Progenitor cell of endocrine pancreas (in vitro differentiated cells): ENCODE measurements around the gene GPR82. TPM values are rescaled to one million over a fixed set of nuclear protein-coding genes. Genes with fewer than 3 reads are reported as not detected.
A peak's percentile ranks its signal among the peaks of the same experiment; 100 is the strongest.
"Not testable (repeated sequence)": the region's sequence is repeated elsewhere in the genome, so short reads cannot be mapped to it uniquely, and the experiment has no call there.

Experiments
- DNase-seq: peaks from one replicate; pipeline ENCODE4 v3.0.0; 2021; ENCODE audit warnings: low spot score; ENCODE audit not compliant: unreplicated experiment
- H3K27ac Mint-ChIP-seq: 2 replicates; pipeline ENCODE4 v1.8.0; 2021; ENCODE audit warnings: mild to moderate bottlenecking, moderate library complexity, mixed read lengths
- H3K27me3 Mint-ChIP-seq: 2 replicates; pipeline ENCODE4 v1.8.0; 2021; ENCODE audit warnings: mixed read lengths
- H3K36me3 Mint-ChIP-seq: 2 replicates; pipeline ENCODE4 v1.8.0; 2022; ENCODE audit warnings: mixed read lengths; ENCODE audit not compliant: insufficient read depth
- H3K4me1 Mint-ChIP-seq: 2 replicates; pipeline ENCODE4 v1.8.0; 2021; ENCODE audit warnings: low read depth, mixed read lengths
- H3K4me3 Mint-ChIP-seq: 2 replicates; pipeline ENCODE4 v1.8.0; 2021; ENCODE audit warnings: low read depth, mild to moderate bottlenecking, moderate library complexity, mixed read lengths
- H3K9me3 Mint-ChIP-seq: 2 replicates; pipeline ENCODE4 v1.8.0; 2021; ENCODE audit warnings: low read depth, mixed read lengths
- total RNA-seq: library from RNA; stranded (reverse); gene quantifications from 2 replicates; pipeline ENCODE4 v1.2.1, GENCODE V29; 2021
- TF ChIP-seq, protein P1 (sequence below): fragments of 200-600 bp; sonication (generic); IDR thresholded peaks from one replicate; pipeline ENCODE4 v1.5.0; 2021; ENCODE audit warnings: antibody characterized with exemption, mild to moderate bottlenecking; ENCODE audit not compliant: unreplicated experiment

Gene GPR82
- total RNA-seq, 1 donor from 2014 or later, result not detected

DNA sequence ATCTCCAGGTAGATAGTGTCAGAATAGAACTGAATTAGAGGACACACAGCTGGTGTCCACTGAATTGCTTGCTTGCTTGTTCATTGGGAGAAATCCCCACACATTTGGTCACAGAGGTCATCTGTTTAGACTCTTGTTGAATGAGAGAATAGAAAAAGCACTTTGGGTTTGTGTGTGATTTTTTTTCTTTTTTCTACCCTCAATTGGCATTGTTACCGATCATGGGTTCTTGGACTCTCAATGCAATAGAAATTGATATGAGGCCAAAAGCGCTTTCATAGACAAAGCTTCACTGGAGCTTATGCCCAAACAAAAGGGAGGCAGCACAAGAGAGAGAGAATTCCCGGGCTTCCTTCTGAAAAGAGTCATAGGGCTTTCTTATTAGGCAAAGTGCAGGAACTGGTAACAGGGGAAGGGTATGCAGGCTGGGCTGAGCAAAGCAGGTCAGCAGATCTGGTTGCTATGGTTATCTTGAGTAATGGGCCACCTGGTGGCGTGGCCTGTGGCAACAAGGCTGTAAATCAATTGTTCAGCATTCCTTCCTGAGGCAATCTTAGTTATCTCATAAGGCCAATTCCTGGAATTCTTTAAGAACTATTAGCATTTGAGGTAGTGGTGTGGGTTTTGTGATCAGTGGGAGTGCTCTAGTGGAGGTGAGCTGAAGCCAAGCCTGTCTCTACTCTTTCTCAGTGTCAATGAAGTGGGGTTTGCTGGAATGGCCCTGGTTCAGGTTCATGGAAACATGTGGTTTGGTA lies 5.3 kb upstream of the GPR82 start:
- peak overlapping the region; percentile 96 for H3K27ac Mint-ChIP-seq
- H3K4me1 Mint-ChIP-seq, result peaks cover 14% of the 10 kb centered on the region
- peak; percentile 10 for DNase-seq
- H3K9me3 Mint-ChIP-seq, result peaks cover 43% of the 10 kb centered on the region
- H3K36me3 Mint-ChIP-seq, result peaks cover 22% of the 10 kb centered on the region
- H3K27me3 Mint-ChIP-seq, result no peaks in the 10 kb centered on the region
- H3K4me3 Mint-ChIP-seq, result peak overlapping the region; percentile 38
- TF ChIP-seq, protein P1, sequence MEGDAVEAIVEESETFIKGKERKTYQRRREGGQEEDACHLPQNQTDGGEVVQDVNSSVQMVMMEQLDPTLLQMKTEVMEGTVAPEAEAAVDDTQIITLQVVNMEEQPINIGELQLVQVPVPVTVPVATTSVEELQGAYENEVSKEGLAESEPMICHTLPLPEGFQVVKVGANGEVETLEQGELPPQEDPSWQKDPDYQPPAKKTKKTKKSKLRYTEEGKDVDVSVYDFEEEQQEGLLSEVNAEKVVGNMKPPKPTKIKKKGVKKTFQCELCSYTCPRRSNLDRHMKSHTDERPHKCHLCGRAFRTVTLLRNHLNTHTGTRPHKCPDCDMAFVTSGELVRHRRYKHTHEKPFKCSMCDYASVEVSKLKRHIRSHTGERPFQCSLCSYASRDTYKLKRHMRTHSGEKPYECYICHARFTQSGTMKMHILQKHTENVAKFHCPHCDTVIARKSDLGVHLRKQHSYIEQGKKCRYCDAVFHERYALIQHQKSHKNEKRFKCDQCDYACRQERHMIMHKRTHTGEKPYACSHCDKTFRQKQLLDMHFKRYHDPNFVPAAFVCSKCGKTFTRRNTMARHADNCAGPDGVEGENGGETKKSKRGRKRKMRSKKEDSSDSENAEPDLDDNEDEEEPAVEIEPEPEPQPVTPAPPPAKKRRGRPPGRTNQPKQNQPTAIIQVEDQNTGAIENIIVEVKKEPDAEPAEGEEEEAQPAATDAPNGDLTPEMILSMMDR, result no peak

DNA sequence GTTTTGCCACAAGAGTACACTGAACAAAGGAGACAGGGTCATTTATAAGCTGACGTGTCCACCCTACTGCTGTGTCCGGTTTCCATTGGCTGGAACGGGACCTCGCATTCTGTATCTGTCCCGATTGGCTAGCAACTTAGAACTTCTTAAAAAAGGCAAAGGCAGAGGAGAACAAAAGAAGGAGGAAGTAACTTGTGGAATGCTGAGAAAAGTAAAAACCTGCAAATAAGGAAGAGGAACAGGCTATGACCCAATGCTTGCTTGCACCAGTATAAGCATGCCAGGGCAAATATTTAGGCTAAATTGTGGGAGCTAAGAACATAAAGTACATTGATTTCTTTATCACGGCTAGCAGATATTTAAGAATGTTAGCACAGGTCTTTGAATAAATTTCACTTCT lies 4.4 kb upstream of the GPR82 start:
- H3K4me1 Mint-ChIP-seq, result peaks cover 14% of the 10 kb centered on the region
- not testable (repeated sequence) for H3K27me3 Mint-ChIP-seq, H3K4me3 Mint-ChIP-seq, DNase-seq
- H3K36me3 Mint-ChIP-seq, result peaks cover 19% of the 10 kb centered on the region
- peak overlapping the region; percentile 30 for H3K27ac Mint-ChIP-seq
- peaks cover 37% of the 10 kb centered on the region for H3K9me3 Mint-ChIP-seq

DNA sequence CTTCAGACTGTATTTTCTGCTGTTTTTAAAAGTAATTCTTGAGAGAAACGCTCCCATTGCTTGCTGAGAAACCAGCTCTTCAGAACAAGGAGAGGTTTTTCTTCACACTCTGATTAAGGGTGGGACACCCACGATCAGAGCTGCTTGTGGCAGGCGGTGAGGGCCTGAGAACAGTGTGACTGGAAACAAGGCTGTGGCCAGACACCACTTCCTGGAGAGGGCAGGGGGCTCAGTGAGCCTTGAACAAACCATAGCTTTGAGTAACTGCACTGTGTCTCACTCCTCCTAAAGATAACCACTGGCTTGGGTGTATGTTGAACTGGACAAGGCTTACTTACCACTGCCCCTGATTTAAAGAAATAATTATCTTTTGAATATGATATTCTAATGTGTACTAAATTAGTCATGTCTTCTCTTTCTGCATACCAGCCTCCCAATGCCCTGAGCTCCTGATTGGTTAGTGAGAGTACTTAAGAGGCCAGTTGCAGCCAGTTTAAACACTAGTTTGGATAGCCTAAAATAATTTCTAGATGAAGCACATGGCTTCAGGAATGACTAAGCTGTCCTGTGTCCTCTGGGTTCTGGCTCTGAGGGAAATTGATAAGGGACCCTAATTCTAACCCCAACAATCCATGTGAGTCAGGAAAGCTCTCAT lies 3.7 kb upstream of the GPR82 start:
- peaks cover 14% of the 10 kb centered on the region for H3K4me1 Mint-ChIP-seq
- DNase-seq, result no peak
- H3K36me3 Mint-ChIP-seq, result peaks cover 19% of the 10 kb centered on the region
- peaks cover 37% of the 10 kb centered on the region for H3K9me3 Mint-ChIP-seq
- H3K4me3 Mint-ChIP-seq, result no peak overlapping the region
- TF ChIP-seq, protein P1, result no peak
- H3K27me3 Mint-ChIP-seq, result no peaks in the 10 kb centered on the region
- peak overlapping the region; percentile 37 for H3K27ac Mint-ChIP-seq

DNA sequence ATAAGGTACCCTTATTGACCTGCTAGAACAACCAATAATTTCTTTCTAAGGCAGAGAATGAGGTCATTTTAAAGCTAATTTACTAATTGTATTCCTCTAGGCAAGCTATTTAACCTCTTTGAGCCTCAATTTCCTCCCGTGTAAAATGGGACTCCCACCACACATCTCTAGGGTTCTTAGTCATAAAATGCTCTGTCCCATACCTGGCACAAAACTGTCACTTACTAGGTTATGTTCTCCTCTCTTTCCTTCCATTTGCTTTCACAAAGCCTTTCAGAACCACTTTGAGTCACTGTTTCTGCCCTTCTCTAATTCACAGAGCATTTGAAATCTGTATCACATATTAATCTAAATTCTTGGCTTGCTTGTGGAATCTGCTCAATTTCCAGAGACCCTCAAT lies 2.4 kb upstream of the GPR82 start:
- no peak for DNase-seq
- peaks cover 14% of the 10 kb centered on the region for H3K4me1 Mint-ChIP-seq
- TF ChIP-seq, protein P1, result no peak
- H3K4me3 Mint-ChIP-seq, result no peak overlapping the region
- peaks cover 37% of the 10 kb centered on the region for H3K9me3 Mint-ChIP-seq
- no peak overlapping the region for H3K27ac Mint-ChIP-seq
- no peaks in the 10 kb centered on the region for H3K27me3 Mint-ChIP-seq
- peaks cover 19% of the 10 kb centered on the region for H3K36me3 Mint-ChIP-seq

DNA sequence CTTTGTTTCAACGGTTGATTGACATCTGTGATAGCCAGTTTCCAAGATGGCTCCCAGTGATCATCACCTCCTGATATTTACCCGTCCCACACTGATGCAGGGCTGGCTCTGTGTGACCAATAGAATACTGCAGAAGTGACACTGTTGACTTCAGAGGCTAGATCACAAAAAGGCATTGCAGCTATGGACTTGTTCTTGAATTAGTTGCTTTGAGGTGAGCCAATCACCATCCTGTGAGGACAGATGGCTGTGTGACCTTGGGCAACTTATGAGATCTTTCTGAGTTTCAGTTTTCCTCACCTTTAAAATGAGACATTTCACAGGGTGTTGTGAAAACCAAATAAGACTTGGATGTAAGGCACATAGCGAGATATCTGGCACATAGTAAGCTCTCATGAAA lies 1.8 kb upstream of the GPR82 start:
- Mint-ChIP-seq H3K9me3 (peaks cover 32% of the 10 kb centered on the region), H3K36me3 (peaks cover 13% of the 10 kb centered on the region), H3K4me3 (no peak overlapping the region), H3K27ac (no peak overlapping the region), H3K27me3 (no peaks in the 10 kb centered on the region), H3K4me1 (peaks cover 13% of the 10 kb centered on the region)
- TF ChIP-seq, protein P1, result no peak
- no peak for DNase-seq
